Coronary artery (tissue), 2 donors: ENCODE results near the gene GFY.

Source experiments
- DNase-seq: peaks from one replicate; pipeline ENCODE4 v3.0.0-alpha.2; 2017; ENCODE audit warnings: low spot score
- H3K27ac ChIP-seq, 2 donors: fragments of 200-600 bp; sonication (generic); one replicate each; pipeline ENCODE4 v1.5.1; 2016 to 2019
- H3K4me3 ChIP-seq: fragments of 200-600 bp; sonication (generic); 2 replicates; pipeline ENCODE4 v1.5.1; 2016; ENCODE audit warnings: mild to moderate bottlenecking, moderate library complexity
- TF ChIP-seq, protein P1 (sequence below): fragments of 200-600 bp; sonication (generic); IDR thresholded peaks from one replicate; pipeline ENCODE4 v1.5.1; 2019; ENCODE audit warnings: antibody characterized with exemption

The GFY gene, protein sequence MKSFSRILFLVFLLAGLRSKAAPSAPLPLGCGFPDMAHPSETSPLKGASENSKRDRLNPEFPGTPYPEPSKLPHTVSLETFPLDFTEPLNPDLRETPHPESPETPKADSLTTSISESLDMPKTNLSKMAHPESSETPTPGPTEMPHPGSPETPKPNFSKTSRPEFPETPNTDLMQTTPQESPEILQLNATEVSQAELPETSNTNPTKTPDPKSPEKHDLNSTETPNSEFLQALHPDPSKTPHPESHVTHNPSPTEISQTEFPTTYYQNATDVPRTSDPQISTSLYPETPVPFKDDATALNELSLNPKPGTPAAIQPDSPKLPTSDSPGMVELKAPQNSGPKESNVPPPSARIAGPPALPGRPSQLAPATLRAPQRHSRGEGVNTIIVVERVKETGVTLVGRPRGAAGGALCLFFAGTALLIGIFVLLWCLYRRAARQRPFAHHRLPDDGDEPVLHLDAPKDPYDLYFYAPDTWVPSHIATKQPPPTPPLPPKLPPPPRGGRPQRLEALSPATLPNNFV

DNA sequence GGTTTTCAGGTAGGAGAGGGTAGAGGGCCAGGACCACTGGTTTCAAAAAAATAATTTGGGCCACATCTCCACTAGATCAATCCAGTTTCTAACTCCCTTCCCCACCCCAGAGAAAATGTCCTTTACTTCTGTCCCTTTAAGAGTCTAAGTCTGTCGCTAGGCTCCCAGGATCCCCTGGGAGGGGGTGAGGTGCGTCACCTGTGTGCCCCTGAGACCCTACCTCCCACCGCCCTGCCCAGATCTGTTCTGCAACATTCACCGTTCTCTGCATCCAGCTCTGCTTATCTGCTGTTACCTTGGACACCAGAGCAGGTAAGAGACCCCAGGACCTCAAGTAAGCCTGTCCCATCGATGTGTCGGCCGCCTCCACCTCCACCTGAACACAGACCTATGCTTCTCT lies at the start of gene GFY:
Gene GFY, plus strand, starts transcription at position 211 of the 400 bp plus-strand sequence. CDS start 1,043 bp downstream, outside the sequence.
- Histone ChIP-seq H3K4me3 (no peak within 1 kb of the TSS), H3K27ac (no peak within 1 kb of the TSS)
- DNase-seq = no peak
- TF ChIP-seq, protein P1, sequence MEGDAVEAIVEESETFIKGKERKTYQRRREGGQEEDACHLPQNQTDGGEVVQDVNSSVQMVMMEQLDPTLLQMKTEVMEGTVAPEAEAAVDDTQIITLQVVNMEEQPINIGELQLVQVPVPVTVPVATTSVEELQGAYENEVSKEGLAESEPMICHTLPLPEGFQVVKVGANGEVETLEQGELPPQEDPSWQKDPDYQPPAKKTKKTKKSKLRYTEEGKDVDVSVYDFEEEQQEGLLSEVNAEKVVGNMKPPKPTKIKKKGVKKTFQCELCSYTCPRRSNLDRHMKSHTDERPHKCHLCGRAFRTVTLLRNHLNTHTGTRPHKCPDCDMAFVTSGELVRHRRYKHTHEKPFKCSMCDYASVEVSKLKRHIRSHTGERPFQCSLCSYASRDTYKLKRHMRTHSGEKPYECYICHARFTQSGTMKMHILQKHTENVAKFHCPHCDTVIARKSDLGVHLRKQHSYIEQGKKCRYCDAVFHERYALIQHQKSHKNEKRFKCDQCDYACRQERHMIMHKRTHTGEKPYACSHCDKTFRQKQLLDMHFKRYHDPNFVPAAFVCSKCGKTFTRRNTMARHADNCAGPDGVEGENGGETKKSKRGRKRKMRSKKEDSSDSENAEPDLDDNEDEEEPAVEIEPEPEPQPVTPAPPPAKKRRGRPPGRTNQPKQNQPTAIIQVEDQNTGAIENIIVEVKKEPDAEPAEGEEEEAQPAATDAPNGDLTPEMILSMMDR = no peak

DNA sequence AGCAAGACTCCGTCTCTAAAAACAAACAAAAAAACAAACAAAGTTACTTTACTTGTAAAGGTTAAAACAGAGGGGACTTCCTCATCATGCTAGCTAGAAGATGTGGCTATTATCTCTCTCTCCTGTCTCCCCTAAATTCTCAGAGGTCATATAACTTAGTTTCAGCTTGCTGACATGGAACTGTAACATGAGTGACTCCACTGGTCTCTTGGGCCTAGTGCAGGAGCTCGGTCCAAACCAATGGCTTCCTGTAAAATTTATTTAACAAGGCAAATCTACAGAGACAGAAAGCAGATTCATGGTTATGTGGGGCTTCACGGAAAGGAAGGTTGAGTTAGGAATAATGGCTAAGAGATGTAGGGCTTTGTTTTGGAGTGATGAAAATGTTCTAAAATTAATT lies 46.7 kb upstream of the GFY start:
- TF ChIP-seq, protein P1 = no peak
- no peak overlapping the region for H3K4me3 ChIP-seq
- no peak for DNase-seq
- H3K27ac ChIP-seq = no peak overlapping the region

DNA sequence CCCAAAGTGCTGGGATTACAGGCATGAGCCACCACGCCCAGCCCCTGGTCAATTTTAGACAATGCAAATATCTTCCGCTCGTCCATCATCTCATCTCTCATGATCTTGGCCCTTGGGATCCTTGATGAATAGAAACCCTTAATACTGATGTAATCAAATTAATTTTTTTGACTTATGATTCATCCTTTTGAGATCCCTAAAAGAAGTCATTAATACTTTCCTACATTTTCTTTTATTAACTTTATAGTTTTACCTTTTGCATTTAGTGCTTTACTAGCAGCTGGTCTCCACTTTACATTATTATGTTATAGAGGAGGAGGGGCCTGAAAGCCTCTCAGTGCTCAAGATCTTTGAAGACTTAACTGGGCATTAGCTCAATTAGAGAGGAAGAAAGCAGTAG lies 44.8 kb upstream of the GFY start:
- no peak for DNase-seq
- Histone ChIP-seq H3K4me3 (no peak overlapping the region), H3K27ac (no peak overlapping the region)
- TF ChIP-seq, protein P1 = no peak

DNA sequence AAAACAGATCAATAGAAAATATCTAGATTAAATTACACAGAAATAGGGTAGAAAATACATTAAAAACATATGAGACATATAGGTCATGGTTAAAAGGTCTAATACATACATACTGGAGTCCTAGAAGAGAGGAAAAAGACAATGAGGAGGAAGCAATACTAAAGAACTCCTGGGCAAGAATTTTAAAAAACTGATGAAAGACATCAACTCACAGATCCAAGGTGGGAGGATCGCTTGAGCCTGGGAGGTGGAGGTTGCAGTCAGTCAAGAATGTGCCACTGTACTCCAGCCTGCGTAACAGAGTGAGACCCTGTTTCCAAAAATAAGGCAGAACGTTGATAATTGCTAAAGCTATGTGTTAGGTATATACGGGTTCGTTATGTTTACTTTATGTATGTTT lies 42.5 kb upstream of the GFY start:
- TF ChIP-seq, protein P1 = no peak
- H3K4me3 ChIP-seq = no peak overlapping the region
- DNase-seq = no peak

DNA sequence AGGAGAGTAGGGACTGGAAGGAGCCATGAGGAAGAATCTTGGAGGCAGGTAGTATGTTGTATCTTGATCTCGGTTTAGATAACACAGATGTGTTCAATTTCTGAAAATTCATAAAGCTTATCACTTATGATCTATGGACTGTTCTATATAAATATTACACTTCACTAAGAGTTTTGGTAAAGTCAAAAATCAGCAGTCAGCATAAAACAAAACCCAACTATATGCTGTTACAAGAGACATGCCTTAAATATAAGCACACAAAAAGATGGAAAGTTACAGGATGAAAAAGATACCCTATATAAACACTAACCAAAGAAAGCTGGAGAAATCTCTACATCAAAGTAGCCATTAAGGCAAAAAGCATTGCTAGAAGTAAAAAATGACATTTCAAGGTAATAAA lies 41.6 kb upstream of the GFY start:
- Histone ChIP-seq H3K27ac (no peak overlapping the region), H3K4me3 (no peak overlapping the region)
- DNase-seq = no peak
- TF ChIP-seq, protein P1 = no peak

More for the DNA sequence above, 42.5 kb upstream of the GFY start:
- H3K27ac ChIP-seq = no peak overlapping the region

DNA sequence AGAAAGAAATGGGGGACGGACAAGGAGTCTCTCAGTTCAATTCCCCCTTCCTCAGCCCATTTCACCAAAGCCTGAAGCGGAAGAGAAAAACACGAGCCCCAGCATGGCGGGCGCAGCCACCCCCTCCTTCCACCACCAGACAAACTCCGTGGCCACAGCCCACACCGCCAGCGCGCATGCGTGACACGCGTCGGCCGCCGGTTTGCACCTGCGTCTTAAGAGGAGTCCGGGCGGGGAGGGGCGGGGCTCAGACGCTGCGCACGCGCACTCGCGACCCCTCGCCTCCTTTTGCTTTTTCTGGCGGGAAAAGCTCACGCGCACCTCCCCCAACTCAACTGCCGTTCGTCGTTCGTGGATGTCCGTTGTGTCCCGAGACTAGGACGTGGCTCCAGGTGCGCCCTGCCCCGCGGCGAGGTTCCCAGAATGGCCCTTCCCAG lies 37.2 kb upstream of the GFY start, which contains the start of gene KASH5:
Gene KASH5, plus strand, starts transcription at position 314 of the 437 bp plus-strand sequence. CDS start 2,635 bp downstream, outside the sequence.
- no peak within 1 kb of the TSS for H3K4me3 ChIP-seq
- no peak for DNase-seq
- TF ChIP-seq, protein P1 = no peak
- H3K27ac ChIP-seq = no peak within 1 kb of the TSS

DNA sequence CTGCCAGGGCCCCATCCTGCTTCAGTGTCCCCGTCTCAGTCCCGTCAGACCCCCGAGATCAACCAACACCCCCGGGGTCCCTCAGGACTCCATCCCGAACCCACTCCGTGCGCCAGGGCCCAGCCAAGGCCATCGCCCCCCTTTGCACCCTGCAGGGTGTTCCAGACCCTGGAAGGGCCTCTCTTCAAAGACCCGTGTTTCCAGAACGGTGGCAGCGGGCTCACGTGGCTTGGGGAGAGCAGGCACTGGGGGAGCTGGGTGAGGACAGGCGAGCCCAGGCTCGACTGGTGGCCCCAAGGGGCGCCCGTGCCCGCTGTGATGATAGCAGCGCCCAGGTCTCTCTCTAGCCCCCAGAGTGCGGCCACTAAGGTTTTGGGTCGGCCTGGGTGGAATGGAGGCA lies 35.8 kb upstream of the GFY start:
- TF ChIP-seq, protein P1 = no peak
- no peak overlapping the region for H3K27ac ChIP-seq
- H3K4me3 ChIP-seq = no peak overlapping the region
- no peak for DNase-seq
